Stimulated activated CD8-positive, alpha-beta memory T cell treated with anti-CD3 and anti-CD28 coated beads, Interleukin-15, amount 100 ng/mL, for 48 hours (primary cell): ENCODE measurements around the gene TRABD.
"Not testable (repeated sequence)": the region's sequence is repeated elsewhere in the genome, so short reads cannot be mapped to it uniquely, and the experiment has no call there.

Experiments used
- DNase-seq, 2 donors: peaks; one replicate each; pipeline ENCODE4 v3.0.0-alpha.2; 2020; ENCODE audit warnings: low read depth in 2 of 2

The TRABD gene

GRCh38 chr22:50201191-50202129, 15.7 kb downstream of the TRABD start:
- DNase-seq: no peak

GRCh38 chr22:50202130-50202666, 16.5 kb downstream of the TRABD start:
- DNase-seq: no peak

GRCh38 chr22:50203288-50203687, 17.6 kb downstream of the TRABD start:
- DNase-seq: no peak

- no peak for DNase-seq
Measured at GRCh38 chr22:50204571-50204970, 18.9 kb downstream of the TRABD start.

- DNase-seq: not testable (repeated sequence)
Measured at GRCh38 chr22:50204998-50205397, 19.3 kb downstream of the TRABD start.

- no peak for DNase-seq
Measured at GRCh38 chr22:50205781-50206569, 20.3 kb downstream of the TRABD start.

- DNase-seq: no peak
Measured at GRCh38 chr22:50206599-50206998, 20.9 kb downstream of the TRABD start.

- no peak for DNase-seq
Measured at GRCh38 chr22:50207383-50208140, 21.8 kb downstream of the TRABD start.

- no peak for DNase-seq
Measured at GRCh38 chr22:50208430-50208938, 22.8 kb downstream of the TRABD start.

GRCh38 chr22:50208939-50209892, 23.5 kb downstream of the TRABD start:
- no peak for DNase-seq

- no peak for DNase-seq
Measured at GRCh38 chr22:50209893-50210292, 24.2 kb downstream of the TRABD start.

GRCh38 chr22:50210378-50211139, 24.8 kb downstream of the TRABD start:
- no peak for DNase-seq

GRCh38 chr22:50211147-50211546, 25.4 kb downstream of the TRABD start:
- no peak for DNase-seq

- DNase-seq: no peak
Measured at GRCh38 chr22:50213263-50213662, 27.6 kb downstream of the TRABD start.

GRCh38 chr22:50215297-50216054, 29.8 kb downstream of the TRABD start:
- no peak for DNase-seq

GRCh38 chr22:50216055-50216683, 30.5 kb downstream of the TRABD start:
- DNase-seq: no peak

GRCh38 chr22:50216684-50217520, 31.2 kb downstream of the TRABD start:
- DNase-seq: no peak
